Pancreas (tissue), 10 donors: Measurements from ENCODE around the gene NPTX1. TPM values are rescaled to one million over a fixed set of nuclear protein-coding genes. Genes with fewer than 3 reads are reported as not detected.
A peak's percentile ranks its signal among the peaks of the same experiment; 100 is the strongest.

ENCODE experiments used
- ATAC-seq, 4 donors: fragments of 200-7000 bp; cut with Tn5 transposase; one replicate each; pipeline versions ENCODE4 v1.8.0 to v1.9.1; 2020; ENCODE audit warnings: mild to moderate bottlenecking in 4 of 4, moderate library complexity in 4 of 4
- DNase-seq, 6 donors: peaks; one replicate each; pipeline ENCODE4 v3.0.0-alpha.2; 2020
- FAIRE-seq: peaks from 2 replicates; lab custom pipeline; 2012; peaks lifted over from hg19 to GRCh38; lab: Jason Lieb, UNC
- H3K27ac ChIP-seq, 4 donors: fragments of 200-600 bp; sonication (generic); 1 replicate in 3 of 4; 2 replicates in 1 of 4; pipeline versions ENCODE4 v1.5.0 to v1.8.0; 2020
- H3K27me3 ChIP-seq, 4 donors: fragments of 200-600 bp; one replicate each; pipeline ENCODE4 v1.8.0; 2021
- H3K36me3 ChIP-seq, 3 donors: fragments of 200-600 bp; sonication (generic) in 1 of 3; one replicate each; pipeline versions ENCODE4 v1.5.0 to v1.8.0; 2020 to 2021
- H3K4me1 ChIP-seq, 3 donors: fragments of 200-600 bp; one replicate each; pipeline ENCODE4 v1.8.0; 2021
- H3K4me3 ChIP-seq, 4 donors: fragments of 200-600 bp; sonication (generic) in 2 of 4; one replicate each; pipeline versions ENCODE4 v1.5.0 to v1.8.0; 2020 to 2021
- H3K9me3 ChIP-seq, 4 donors: fragments of 200-600 bp; one replicate each; pipeline ENCODE4 v1.8.0; 2021
- CTCF ChIP-seq, 4 donors: fragments of 200-600 bp; sonication (generic) in 3 of 4; IDR thresholded peaks; one replicate each; pipeline versions ENCODE4 v1.5.0 to v1.8.0; 2021; ENCODE audit warnings: antibody characterized with exemption in 4 of 4
- WGBS, 2 donors: extraction: QIAGEN DNeasy Blood & Tissue Kit; methylation state at CpG; one replicate each; pipeline ENCODE4 v1.1.7; 2013; 5-methylcytosine and 5-hydroxymethylcytosine counted together
- intact Hi-C, 3 donors: fragments of 100-400 bp; cut with DNase I; formaldehyde crosslinking; loops; one replicate each; pipeline versions ENCODE4 v1.11.1 to v1.14.2; 2022
- polyA plus RNA-seq, 2 donors: library from polyadenylated mRNA; stranded (reverse); fragments of 200-250 nt; gene quantifications; one replicate each; pipeline ENCODE4 v1.2.3, GENCODE V29; 2013
- total RNA-seq, 6 donors: library from RNA; stranded (reverse); fragmentation: NEBNext Ultra II Directional in 4 of 6; extraction: Animal tissue kit (Norgen Biotek cat#: 25700) in 4 of 6; gene quantifications; one replicate each; pipeline versions ENCODE4 v1.2.1 to v1.2.4, GENCODE V29; 2021 to 2023
- donor health status: healthy with polysubstance abuse.
- donor health status: DM: no; HTN: no; CAD: no; lungs with moderate emphysema.
- donor health status: DM: no; HTN: no; CAD: no.
- donor health status: control.
- donor health status: control.
- donor health status: Bipolar disorder and iron deficiency.
- donor health status: DM: yes; HTN: yes; CAD: no.
- donor health status: DM: no; HTN: no; CAD: no.
- donor health status: DM: no; HTN: no; CAD: no.
- donor health status: DM: yes; HTN: yes; CAD: no.

Gene NPTX1
- total and polyA plus RNA-seq, 8 donors = 0.04 to 1.1 (median 0.19) TPM; not detected in 1

GRCh38 chr17:80453998-80454556, 22.3 kb downstream of the NPTX1 start:
- 24 to 33% methylated on average over 35 to 36 of the region's 36 CpGs for WGBS, 2 donors
- intact Hi-C loops = no loop called here
- no peak for TF ChIP-seq CTCF (IDR thresholded peaks at IDR 0.05)
- FAIRE-seq (no peak), DNase-seq (peak in 2 of 6 donors; percentile 33 to 67), ATAC-seq (peak; percentile 33 to 42 (median 41))
- no peaks in the 10 kb centered on the region for H3K27me3 ChIP-seq
- peak overlapping the region; percentile 61 to 89 (median 74) for H3K4me3 ChIP-seq
- no peaks in the 10 kb centered on the region for H3K36me3 ChIP-seq
- no peaks in the 10 kb centered on the region for H3K9me3 ChIP-seq
- H3K4me1 ChIP-seq = peaks cover 0 to 8% (median 4%) of the 10 kb centered on the region in 3 donors
- peak overlapping the region; percentile 95 to 98 (median 96) for H3K27ac ChIP-seq

GRCh38 chr17:80453126-80453997, 23.0 kb downstream of the NPTX1 start:
- no peak for ATAC-seq
- no peaks in the 10 kb centered on the region for H3K9me3 ChIP-seq
- no peak for FAIRE-seq
- H3K4me3 ChIP-seq = peak overlapping the region in 2 of 4 donors; percentile 61 to 89
- no peak overlapping the region for H3K27ac ChIP-seq
- 48 to 62% methylated on average over 19 of the region's 19 CpGs for WGBS, 2 donors
- intact Hi-C loops = no loop called here
- TF ChIP-seq CTCF (IDR thresholded peaks at IDR 0.05) = no peak
- DNase-seq = peak in 4 of 6 donors; percentile 42 to 65 (median 50)
- H3K4me1 ChIP-seq = peaks cover 0 to 8% (median 4%) of the 10 kb centered on the region in 3 donors
- no peaks in the 10 kb centered on the region for H3K27me3 ChIP-seq
- H3K36me3 ChIP-seq = no peaks in the 10 kb centered on the region

- no peaks in the 10 kb centered on the region for H3K27me3 ChIP-seq
- WGBS, 2 donors = 61 to 73% methylated on average over 14 of the region's 14 CpGs
These were observed 24.1 kb downstream of the NPTX1 start for GRCh38 chr17:80452173-80452915.

GRCh38 chr17:80451104-80451775, 25.2 kb downstream of the NPTX1 start:
- ATAC-seq = no peak

More at GRCh38 chr17:80452173-80452915, 24.1 kb downstream of the NPTX1 start:
- no peak for TF ChIP-seq CTCF (IDR thresholded peaks at IDR 0.05)
- FAIRE-seq (no peak), DNase-seq (peak in 2 of 6 donors; percentile 34 to 65), ATAC-seq (no peak)
- Histone ChIP-seq H3K9me3 (no peaks in the 10 kb centered on the region), H3K36me3 (no peaks in the 10 kb centered on the region), H3K4me3 (no peak overlapping the region), H3K27ac (no peak overlapping the region), H3K4me1 (peaks cover 0 to 8% (median 4%) of the 10 kb centered on the region in 3 donors)
- intact Hi-C loops = no loop called here

More at GRCh38 chr17:80451104-80451775, 25.2 kb downstream of the NPTX1 start:
- no peak overlapping the region for H3K27ac ChIP-seq
- intact Hi-C loops = no loop called here
- no peaks in the 10 kb centered on the region for H3K9me3 ChIP-seq
- no peak for FAIRE-seq
- H3K4me1 ChIP-seq = peaks cover 4 to 10% (median 8%) of the 10 kb centered on the region in 3 donors
- H3K27me3 ChIP-seq = no peaks in the 10 kb centered on the region
- no peaks in the 10 kb centered on the region for H3K36me3 ChIP-seq
- no peak for TF ChIP-seq CTCF (IDR thresholded peaks at IDR 0.05)
- DNase-seq = peak in 2 of 6 donors; percentile 38 to 59
- no peak overlapping the region for H3K4me3 ChIP-seq
- 85 to 89% methylated on average over 7 to 9 of the region's 9 CpGs for WGBS, 2 donors
